Jurkat, Clone E6-1 (cell line): ENCODE measurements around the gene FAM47E.
"Not testable (repeated sequence)": the region's sequence is repeated elsewhere in the genome, so short reads cannot be mapped to it uniquely, and the experiment has no call there.

Experiments used
- DNase-seq: peaks from one replicate; pipeline ENCODE4 v3.0.0-alpha.2; 2011; ENCODE audit warnings: low read depth, low spot score
- H3K4me3 ChIP-seq: 2 replicates; pipeline ENCODE4 v1.5.1; 2011; ENCODE audit warnings: mild to moderate bottlenecking, low read length, control low read depth, moderate library complexity

FAM47E gene

DNA sequence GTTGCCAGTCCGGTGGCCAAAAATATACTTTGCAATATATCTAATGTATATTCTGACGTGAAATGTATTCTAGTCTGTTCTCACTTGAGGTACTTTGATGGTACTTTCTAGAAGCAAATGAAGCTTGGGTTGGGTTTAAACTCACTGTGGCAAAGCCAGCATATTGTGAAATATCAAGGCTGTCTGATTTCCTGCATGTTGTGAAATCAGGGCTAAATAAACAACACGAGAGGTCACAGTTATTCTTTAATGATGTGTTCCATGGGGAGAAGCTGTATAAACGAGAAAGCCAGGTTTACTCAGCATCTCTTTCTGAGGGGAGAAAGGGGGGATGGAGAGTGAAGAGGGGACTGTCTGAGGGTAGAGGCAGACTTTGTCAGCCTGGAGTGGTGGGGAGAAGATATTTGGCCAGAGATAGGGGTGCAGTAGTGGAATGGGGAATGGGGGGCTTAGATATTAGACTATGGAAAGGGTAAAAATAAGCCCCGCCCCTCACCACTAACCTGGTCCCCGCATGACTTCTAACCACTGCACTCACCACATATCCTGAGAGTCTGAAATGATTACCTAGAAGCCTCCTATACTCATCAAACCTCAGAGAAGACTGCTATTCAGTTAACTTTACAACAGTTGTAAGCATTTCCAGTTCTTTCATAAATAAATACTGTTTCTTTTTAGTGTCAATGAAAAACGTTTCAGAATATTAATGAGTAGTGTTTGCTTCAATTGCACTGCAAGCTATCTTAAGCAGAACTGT, 32.0 kb upstream of the FAM47E start:
- no peak for DNase-seq
- H3K4me3 ChIP-seq = no peak overlapping the region

DNA sequence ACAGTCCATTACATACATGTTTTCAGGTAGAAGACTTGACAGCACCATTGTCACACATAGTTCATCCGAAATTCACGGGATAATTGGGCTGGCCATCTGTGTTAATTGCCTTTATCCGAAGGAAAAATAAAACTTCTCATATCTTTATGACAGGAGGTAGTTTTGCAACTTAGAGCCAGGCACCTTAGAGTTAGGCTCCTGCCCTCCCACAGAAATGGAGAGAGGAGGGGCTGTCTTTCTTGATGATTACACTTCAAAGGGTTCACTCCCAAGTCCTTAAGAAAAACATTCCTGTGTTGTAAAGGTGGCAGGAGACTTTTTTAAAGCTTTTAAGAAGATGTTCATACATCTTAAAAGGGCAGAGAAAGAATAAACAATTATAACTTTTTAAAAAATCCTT, 27.4 kb upstream of the FAM47E start:
- H3K4me3 ChIP-seq = no peak overlapping the region

DNA sequence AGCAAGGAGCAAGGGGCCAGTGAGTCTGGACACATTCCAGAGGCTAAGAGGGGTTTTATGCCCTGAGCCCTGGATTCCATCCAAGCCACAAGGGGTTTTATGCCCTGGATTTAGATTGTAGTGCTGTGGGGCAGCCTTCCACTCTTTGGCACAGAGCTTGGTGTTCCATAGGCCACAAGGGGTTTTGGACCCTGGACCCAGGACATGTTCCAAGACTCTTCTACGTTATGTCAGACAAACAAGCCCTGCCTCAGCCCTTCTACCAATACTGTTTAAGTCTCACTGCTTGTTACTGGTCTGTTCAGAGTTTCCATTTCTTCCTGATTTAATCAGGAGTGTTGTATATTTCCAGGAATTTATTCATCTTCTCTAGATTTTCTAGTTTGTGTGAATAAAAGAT, 25.1 kb upstream of the FAM47E start:
- H3K4me3 ChIP-seq = no peak overlapping the region
- no peak for DNase-seq

More for the DNA sequence above, 27.4 kb upstream of the FAM47E start:
- DNase-seq = no peak

DNA sequence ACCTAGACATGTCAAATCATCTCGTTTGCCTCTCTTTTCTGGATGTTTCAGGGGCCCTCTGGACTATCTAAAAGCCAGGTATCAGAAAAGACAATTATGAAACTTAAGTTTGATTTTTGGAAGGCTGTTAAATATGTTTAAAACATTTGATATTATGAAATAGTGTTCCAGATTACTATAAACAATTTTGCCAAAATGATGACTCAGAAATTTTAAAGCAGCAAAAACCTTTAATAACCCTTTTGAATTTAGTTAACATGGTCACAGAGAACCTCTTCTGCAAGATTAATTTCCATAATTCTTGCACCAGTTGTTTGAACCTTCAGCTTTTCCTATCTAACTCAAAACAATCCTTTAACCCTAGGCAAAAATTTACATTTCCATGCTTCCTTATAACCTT, 18.8 kb upstream of the FAM47E start:
- DNase-seq = no peak
- H3K4me3 ChIP-seq = no peak overlapping the region

DNA sequence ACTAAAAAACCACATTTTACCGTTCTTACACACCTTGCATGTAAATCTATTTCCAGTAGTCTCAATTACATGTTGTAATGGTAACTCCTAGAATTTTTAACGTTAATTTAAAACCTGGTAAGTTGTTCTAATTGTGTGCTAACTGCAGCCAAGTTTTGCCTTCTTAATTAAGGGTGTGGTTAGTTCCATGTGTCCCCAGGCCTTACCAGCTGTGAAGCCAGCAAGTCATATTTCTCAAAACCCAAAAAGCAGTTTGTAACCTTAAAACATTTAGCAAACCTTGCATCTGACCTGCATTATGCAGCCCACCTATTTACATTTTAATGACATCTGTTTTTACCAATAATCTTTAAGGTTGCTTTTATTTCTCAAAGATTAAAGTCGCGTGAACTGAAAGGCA, 18.4 kb upstream of the FAM47E start:
- no peak for DNase-seq
- H3K4me3 ChIP-seq = no peak overlapping the region

DNA sequence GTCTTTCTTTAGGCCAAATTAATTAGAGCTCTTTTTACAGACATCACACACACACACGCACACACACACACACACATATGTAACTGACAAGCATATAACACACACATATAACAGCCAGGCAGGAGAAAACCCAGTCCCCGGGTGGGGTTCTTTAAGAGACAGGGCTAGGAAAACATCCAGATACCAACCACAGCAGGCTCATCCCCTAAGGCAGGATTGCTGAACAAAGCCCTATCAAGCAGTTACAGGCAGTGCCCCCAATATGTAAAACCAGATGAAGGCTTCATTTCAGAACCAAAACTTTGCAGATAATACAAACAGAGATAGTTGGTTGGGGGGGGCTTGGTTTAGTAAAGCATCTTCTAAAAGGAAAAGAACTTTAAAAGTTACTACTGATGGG, 18.0 kb upstream of the FAM47E start:
- DNase-seq = no peak
- H3K4me3 ChIP-seq = no peak overlapping the region

DNA sequence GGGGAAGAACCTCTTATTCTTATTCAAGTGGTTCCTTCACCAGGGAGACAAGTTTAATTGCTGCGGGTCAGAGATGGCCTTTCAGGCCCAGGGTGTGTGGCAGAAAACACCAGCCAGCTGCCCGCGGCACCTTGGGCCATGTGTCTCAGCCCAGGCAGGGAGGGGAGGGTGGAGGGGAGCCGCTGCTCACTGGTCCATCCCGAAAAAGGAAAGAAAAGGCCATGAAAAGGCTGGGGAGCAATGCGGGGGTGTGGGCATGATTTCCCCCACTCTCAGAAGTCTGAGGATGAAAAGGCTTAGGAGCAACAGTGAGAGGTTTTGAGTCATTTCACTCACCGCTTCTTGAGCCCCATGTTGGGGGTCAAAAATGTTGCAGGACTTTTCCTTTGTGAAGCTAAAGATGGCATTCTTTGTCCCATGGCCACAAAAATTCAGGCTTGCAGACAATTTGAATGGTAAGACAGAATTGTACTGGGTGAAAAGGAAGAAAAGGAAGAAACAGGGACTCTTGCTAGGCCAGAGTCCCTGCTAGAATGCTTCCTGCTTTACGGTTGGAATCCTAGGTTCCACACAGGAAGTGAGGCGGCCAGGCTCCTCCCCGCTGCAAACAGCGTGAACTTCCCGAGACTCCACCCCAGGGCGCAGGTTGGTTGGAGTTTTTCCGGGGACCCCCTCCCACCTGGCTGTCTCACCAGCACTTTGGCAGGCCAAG, 17.4 kb upstream of the FAM47E start:
- H3K4me3 ChIP-seq = no peak overlapping the region
- DNase-seq = no peak

DNA sequence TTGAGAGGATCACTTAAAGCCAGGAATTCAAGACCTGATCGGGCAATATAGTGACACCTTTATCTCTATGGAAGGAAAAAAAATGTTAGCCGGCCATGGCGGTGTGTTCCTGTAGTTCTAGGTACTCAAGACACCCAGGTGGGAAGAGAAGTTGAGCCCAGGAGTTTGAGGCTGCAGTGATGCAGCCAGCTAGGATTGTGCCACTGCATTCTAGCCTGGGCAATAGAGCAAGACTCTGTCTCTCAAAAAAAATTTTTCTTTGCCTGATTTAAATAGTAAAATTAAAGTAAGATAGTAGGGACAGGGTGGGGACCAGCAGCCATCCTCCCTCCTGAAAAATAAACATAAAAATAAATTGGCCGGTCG, 16.9 kb upstream of the FAM47E start:
- no peak overlapping the region for H3K4me3 ChIP-seq
- no peak for DNase-seq

DNA sequence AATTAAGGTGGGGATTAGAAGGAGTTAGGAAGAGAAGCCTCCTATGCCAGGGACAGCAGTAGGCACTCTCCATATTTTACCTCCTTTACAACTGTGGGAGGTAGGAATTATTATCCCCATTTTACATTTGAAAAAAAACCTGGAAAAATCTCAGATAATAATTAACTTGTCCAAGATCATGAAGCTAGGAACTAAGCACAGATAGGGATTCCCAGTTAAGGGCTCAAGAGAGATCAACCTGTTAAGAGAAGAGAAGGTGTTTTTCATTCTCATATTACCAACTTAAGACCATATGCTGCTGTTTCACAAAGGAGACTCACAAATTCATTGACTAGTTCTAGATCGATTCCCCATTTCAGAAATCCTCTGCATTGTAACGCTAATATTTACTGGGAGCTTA, 16.1 kb upstream of the FAM47E start:
- no peak for DNase-seq
- no peak overlapping the region for H3K4me3 ChIP-seq

DNA sequence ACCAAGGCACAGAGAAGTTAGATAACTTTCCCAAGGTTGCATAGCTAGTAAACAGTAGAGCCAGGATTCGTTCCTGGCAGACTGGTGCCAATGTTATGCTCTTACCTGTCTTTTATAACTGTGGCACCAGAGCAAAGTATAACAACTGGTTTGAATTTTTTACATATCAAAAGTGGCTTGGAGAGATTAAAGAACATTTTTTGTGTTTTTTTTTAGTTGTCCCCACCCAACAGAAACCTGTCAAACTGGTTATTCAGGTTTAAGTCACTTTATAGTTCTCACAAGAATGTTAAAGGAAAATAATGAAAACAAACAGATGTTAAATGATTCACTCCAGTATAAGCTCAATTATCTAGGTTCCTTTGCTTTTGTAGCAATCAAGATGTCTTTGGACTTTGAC, 15.6 kb upstream of the FAM47E start:
- no peak for DNase-seq

DNA sequence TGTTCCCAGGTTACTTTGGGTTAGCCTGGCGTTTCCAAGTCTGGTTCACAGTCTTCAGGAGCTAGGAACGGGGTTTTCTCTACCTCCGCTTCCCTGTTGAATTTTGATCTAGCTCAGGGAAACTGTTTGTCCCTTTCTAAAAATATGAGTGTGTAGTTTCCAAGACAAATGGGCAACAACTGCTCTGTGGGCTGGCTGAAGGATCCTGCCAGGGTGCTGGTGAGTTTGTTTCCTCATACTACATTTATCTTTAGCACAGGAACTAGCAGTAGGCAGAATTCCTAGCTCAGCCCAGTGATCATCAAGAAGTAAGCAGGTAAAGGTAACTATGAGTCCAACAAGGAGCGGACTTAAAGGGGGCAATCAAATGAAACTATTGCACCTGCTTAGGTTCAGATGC, 13.3 kb upstream of the FAM47E start:
- no peak overlapping the region for H3K4me3 ChIP-seq
- no peak for DNase-seq

More for the DNA sequence above, 15.6 kb upstream of the FAM47E start:
- no peak overlapping the region for H3K4me3 ChIP-seq

DNA sequence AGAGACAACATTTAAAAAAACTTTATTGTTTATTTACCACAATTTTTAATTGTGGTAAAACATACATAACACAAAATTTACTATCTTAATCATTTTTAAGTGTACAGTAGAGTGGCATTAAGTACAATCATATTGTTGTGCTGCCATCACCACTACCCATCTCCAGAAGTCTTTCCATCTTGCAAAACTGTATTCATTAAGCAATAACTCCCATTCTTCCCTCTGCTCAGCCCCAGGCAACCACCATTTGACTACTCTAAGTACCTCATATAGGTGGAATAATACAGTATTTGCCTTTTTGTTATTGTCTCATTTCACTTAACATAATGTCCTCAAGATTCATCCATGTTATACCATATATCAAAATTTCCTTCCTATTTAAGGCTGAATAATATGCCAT, 12.8 kb upstream of the FAM47E start:
- no peak for DNase-seq
- H3K4me3 ChIP-seq = no peak overlapping the region

DNA sequence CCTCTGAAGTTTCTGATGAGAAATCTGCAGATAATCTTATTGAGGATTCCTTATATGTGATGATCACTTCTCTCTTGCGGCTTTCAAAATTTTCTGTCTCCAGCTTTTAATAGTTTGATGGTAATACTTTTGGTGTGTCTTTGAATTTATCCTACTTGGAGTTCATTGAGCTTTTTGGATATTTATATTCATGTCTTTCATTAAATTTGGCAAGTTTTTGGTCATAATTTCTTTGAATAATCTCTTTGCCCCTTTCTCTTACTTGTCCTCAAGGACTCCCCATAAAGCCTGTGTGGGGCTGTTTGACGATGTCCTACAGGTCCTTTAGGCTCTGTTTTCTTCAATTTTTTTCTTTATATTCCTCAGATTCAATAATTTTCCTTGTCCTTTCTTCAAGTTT, 11.3 kb upstream of the FAM47E start:
- no peak for DNase-seq
- H3K4me3 ChIP-seq = no peak overlapping the region

DNA sequence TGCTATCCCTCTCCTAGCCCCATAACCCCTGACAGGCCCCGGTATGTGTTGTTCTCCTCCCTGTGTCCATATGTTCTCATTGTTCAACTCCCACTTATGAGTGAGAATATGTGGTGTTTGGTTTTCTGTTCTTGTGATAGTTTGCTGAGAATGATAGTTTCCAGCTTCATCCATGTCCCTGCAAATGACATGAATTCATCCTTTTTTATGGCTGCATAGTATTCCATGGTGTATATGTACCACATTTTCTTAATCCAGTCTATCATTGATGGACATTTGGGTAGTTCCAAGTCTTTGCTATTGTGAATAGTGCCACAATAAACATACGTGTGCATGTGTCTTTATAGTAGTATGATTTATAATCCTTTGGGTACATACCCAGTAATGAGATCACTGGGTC, 7.6 kb upstream of the FAM47E start:
- DNase-seq, H3K4me3 ChIP-seq: not testable (repeated sequence)

DNA sequence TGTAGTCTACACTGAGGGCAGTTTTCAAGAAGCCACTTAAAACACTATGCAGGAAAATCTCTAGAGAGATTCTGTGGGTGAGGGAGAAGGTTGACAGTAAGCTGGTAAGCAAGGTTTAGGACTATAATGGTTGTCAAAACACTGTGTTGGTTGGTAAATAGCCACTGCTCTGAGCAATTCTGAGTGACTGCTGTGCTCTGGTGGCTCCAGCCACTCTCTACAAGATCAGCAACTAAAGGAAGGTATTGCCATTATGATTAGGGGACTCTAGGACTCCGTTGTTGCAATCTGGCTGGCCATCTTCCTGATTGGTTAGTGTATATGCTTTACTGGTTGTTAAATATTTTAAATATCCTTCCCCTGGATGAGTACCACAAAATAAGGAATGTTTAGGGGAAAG, 5.5 kb upstream of the FAM47E start:
- DNase-seq = no peak
- H3K4me3 ChIP-seq = no peak overlapping the region

DNA sequence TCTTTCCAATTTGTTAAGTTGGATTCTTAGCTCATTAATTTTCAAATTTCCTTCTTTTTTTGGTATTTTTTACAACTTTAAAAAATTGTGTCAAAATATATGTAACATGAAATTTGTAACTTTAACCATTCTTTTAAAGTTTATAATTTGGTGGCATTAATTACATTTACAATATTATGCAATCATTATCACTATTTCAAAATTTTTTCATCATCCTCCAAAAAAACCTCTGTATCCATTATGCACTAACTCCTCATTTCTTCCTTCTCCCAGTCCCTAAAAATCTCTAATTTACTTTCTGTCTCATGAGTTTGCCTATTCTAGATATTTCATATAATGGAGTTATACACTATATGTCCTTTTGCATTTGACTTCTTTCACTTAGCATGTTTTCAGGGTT, 4.7 kb upstream of the FAM47E start:
- no peak for DNase-seq
- H3K4me3 ChIP-seq = no peak overlapping the region

DNA sequence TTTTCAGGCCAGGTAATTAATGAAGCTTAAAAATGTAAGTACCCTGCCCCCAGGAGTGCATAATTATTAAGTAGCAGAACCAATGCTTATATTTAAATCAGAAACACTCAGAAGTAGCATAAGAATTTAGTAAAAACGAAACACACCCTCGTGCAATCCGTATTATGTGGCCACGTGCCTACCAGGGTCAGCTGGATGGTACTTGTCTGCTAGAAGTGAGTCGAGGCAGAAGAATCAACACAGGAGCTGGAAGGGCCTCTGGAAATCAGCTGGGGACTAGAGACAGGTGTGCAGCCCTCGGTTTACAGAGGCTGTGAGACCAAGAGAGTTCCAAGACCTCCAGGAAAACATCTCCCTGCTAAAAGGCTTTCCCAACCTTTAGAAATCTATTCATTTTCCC, 559 bp upstream of the FAM47E start:
- no peak for DNase-seq
- H3K4me3 ChIP-seq = no peak overlapping the region

DNA sequence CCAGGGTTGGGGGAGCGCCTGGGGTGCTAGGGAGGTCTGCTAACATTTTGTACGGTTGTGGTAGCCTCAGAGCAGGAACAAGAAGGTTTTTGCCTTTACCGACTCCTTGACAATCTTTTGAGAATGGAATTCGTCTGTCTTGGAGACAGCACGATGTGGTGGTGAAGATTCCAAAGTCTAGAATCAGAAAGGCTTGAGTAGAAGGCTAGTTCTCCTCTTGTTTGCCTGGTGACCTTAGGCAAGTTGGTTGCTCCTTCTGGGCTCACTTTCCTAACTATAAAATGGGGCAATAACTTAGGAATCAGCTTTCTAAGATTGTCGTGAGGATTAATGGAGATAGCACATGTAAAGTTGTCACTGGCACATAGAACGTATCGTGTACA, 741 bp downstream of the FAM47E start:
- H3K4me3 ChIP-seq = no peak overlapping the region
- no peak for DNase-seq

DNA sequence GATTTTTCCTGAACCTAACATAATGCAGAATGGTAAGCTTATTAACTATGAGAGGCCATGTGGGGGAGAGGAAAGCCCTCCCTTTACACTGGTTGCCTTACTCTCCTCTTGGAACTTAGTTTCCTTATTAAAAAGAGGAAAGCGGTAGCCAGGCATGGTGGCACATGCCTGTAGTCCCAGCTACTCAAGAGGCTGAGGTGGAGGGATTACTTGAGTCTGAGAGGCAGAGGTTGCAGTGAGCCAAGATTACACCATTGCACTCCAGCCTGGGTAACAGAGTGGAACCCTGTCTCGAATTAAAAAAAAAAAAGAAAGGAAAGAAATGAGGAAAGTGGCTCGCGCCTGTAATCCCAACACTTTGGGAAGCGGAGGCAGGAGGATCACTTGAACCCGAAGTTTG, 2.0 kb downstream of the FAM47E start:
- H3K4me3 ChIP-seq = no peak overlapping the region
- no peak for DNase-seq

DNA sequence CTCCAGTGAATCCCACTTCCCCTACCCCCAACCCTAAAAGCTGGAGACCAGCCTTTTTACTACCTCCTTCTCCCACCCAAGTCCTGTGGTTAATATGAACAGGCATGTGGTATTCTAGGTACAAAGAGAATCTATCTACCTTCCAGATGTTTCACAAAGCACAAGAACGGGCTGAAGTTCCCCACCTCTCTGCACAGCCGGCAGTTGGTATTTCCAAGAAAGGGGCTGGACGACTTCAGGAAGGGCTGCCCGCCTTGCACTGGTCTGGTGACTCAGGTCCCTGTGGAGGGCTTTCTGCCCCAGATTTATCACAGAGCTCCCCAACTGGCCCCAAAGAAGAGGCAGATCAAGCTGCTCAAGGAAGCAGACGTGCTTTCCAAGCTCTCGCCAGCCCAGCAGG, 4.5 kb downstream of the FAM47E start:
- H3K4me3 ChIP-seq = no peak overlapping the region
- DNase-seq = no peak

DNA sequence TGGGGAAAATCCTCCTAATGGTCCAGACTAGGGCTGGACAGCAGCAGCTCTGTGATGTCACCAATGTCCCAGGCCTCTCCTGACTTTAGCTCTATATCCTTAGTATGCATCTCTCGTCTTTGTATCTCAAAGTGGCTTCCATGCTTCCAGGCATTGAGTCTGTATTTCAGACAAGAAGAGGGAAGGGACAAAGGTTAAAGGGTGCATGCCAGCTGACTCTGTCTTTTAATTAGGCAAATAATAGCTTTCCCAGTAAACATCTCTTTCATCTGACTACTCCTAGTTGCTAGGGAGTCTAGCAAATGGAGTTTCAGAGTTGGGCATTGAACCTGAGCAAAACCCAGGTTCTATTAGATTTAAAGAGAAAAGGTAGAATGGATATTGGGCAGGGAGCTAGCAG, 5.4 kb downstream of the FAM47E start:
- no peak for DNase-seq
- no peak overlapping the region for H3K4me3 ChIP-seq
